H1 (cell line): Measurements from ENCODE around the gene NAIF1. TPM values are rescaled to one million over a fixed set of nuclear protein-coding genes. Genes with fewer than 3 reads are reported as not detected.

Source experiments
- CTCF ChIA-PET: fragments of 300-600 bp; sonication (Branson Sonifier 250); formaldehyde crosslinking; loops from one replicate; lab custom pipeline; 2021; ENCODE audit not compliant: partially characterized antibody; lab: Charles Lee
- POLR2A ChIA-PET: fragments of 300-600 bp; sonication (Branson Sonifier 250); formaldehyde crosslinking; loops from one replicate; lab custom pipeline; 2021; ENCODE audit warnings: inconsistent platforms; ENCODE audit not compliant: partially characterized antibody; lab: Charles Lee
- DNase-seq, 2 experiments: peaks; one replicate each; pipeline versions ENCODE4 v3.0.0 to v3.0.0-alpha.2; 2010 to 2022; ENCODE audit warnings: low spot score in 2 of 2, low read depth in 1 of 2, mixed read lengths in 1 of 2
- FAIRE-seq: peaks from 2 replicates; lab custom pipeline; 2011; peaks lifted over from hg19 to GRCh38; lab: Jason Lieb, UNC
- H2AFZ ChIP-seq: 2 replicates; pipeline ENCODE4 v1.8.1; 2012; ENCODE audit warnings: low read length, inconsistent platforms
- H2AK5ac ChIP-seq: 2 replicates; pipeline ENCODE4 v1.6.1; 2013; ENCODE audit warnings: low read depth, low read length
- H2BK120ac ChIP-seq: replicated peaks from 2 replicates; pipeline ENCODE3; 2013; ENCODE audit warnings: low read depth, low read length, inconsistent platforms
- H2BK12ac ChIP-seq: 2 replicates; pipeline ENCODE4 v1.6.1; 2013; ENCODE audit warnings: low read depth, low read length
- H2BK15ac ChIP-seq: 2 replicates; pipeline ENCODE4 v1.6.1; 2013; ENCODE audit warnings: low read length
- H2BK20ac ChIP-seq: 2 replicates; pipeline ENCODE4 v1.6.1; 2013; ENCODE audit warnings: low read length
- H2BK5ac ChIP-seq: 2 replicates; pipeline ENCODE4 v1.6.1; 2013; ENCODE audit warnings: low read depth, low read length
- H3K14ac ChIP-seq: 2 replicates; pipeline ENCODE4 v1.6.1; 2013; ENCODE audit warnings: inconsistent platforms; ENCODE audit not compliant: insufficient read length
- H3K18ac ChIP-seq: 2 replicates; pipeline ENCODE4 v1.6.1; 2013; ENCODE audit warnings: low read length; ENCODE audit errors: extremely low read depth
- H3K23ac ChIP-seq: 2 replicates; pipeline ENCODE4 v1.6.1; 2013; ENCODE audit warnings: inconsistent platforms; ENCODE audit not compliant: insufficient read length
- H3K23me2 ChIP-seq: 2 replicates; pipeline ENCODE4 v1.6.1; 2013; ENCODE audit warnings: low read depth, low read length
- H3K27ac ChIP-seq: 2 replicates; pipeline ENCODE4 v1.6.1; 2011; ENCODE audit warnings: low read depth, low read length, inconsistent platforms
- H3K27me3 ChIP-seq, 4 experiments: replicated peaks in 1 of 4; 1 replicate in 1 of 4; 2 replicates in 3 of 4; pipeline versions ENCODE4 v1.6.1 to v1.8.1; 2011 to 2013; ENCODE audit warnings: low read length in 3 of 4, mild to moderate bottlenecking in 3 of 4, inconsistent platforms in 2 of 4, mixed read lengths in 2 of 4, moderate library complexity in 1 of 4; ENCODE audit not compliant: control insufficient read depth in 3 of 4, insufficient read depth in 3 of 4; ENCODE audit errors: extremely low read depth in 1 of 4
- H3K36me3 ChIP-seq, 4 experiments: 2 replicates each; pipeline versions ENCODE4 v1.6.1 to v1.8.1; 2011 to 2013; ENCODE audit warnings: mild to moderate bottlenecking in 4 of 4, low read length in 3 of 4, moderate library complexity in 2 of 4, control low read depth in 1 of 4, inconsistent platforms in 1 of 4; ENCODE audit not compliant: insufficient read depth in 4 of 4, control insufficient read depth in 2 of 4
- H3K4ac ChIP-seq: replicated peaks from 2 replicates; pipeline ENCODE3; 2013; ENCODE audit warnings: low read length, low read depth, mixed read lengths, inconsistent platforms; ENCODE audit not compliant: insufficient read length
- H3K4me1 ChIP-seq, 4 experiments: replicated peaks in 1 of 4; 1 replicate in 1 of 4; 2 replicates in 3 of 4; pipeline versions ENCODE4 v1.6.1 to v1.8.1; 2011 to 2013; ENCODE audit warnings: low read length in 3 of 4, inconsistent platforms in 2 of 4, mixed read lengths in 1 of 4; ENCODE audit not compliant: insufficient read depth in 4 of 4, control insufficient read depth in 3 of 4
- H3K4me2 ChIP-seq, 2 experiments: 2 replicates each; pipeline versions ENCODE4 v1.6.1 to v1.8.1; 2011 to 2013; ENCODE audit warnings: low read depth in 2 of 2, low read length in 2 of 2, control low read depth in 1 of 2, inconsistent platforms in 1 of 2, mild to moderate bottlenecking in 1 of 2; ENCODE audit not compliant: insufficient read depth in 1 of 2
- H3K4me3 ChIP-seq, 4 experiments: fragments of 200-600, 300-600 bp in 1 of 4; sonication (generic), shearing (Covaris generic), sonication (Bioruptor Twin) in 1 of 4; 2 replicates each; pipeline versions ENCODE4 v1.5.1 to v1.8.1; 2011 to 2016; ENCODE audit warnings: low read length in 4 of 4, low read depth in 3 of 4, control low read depth in 2 of 4, inconsistent platforms in 2 of 4, mild to moderate bottlenecking in 2 of 4, mixed read lengths in 1 of 4, moderate library complexity in 1 of 4; ENCODE audit not compliant: insufficient read depth in 2 of 4; ENCODE audit errors: extremely low read depth in 1 of 4
- H3K56ac ChIP-seq: replicated peaks from 2 replicates; pipeline ENCODE3; 2013; ENCODE audit warnings: low read depth, mild to moderate bottlenecking, mixed read lengths, low read length, inconsistent platforms; ENCODE audit not compliant: insufficient read length
- H3K79me1 ChIP-seq: 2 replicates; pipeline ENCODE4 v1.6.1; 2013; ENCODE audit warnings: low read depth, low read length, control low read depth
- H3K79me2 ChIP-seq, 2 experiments: 2 replicates each; pipeline versions ENCODE4 v1.6.1 to v1.8.1; 2012 to 2013; ENCODE audit warnings: low read length in 2 of 2, mild to moderate bottlenecking in 2 of 2, inconsistent platforms in 1 of 2; ENCODE audit not compliant: insufficient read depth in 2 of 2, control insufficient read depth in 1 of 2
- H3K9ac ChIP-seq, 4 experiments: replicated peaks in 1 of 4; 1 replicate in 1 of 4; 2 replicates in 3 of 4; pipeline versions ENCODE4 v1.6.1 to v1.8.1; 2011 to 2013; ENCODE audit warnings: low read depth in 3 of 4, low read length in 3 of 4, control low read depth in 2 of 4, mild to moderate bottlenecking in 2 of 4, moderate library complexity in 2 of 4, inconsistent platforms in 1 of 4; ENCODE audit errors: extremely low read depth in 1 of 4
- H3K9me3 ChIP-seq, 2 experiments: 2 replicates each; pipeline versions ENCODE4 v1.6.1 to v1.8.1; 2012 to 2013; ENCODE audit warnings: mild to moderate bottlenecking in 2 of 2, moderate library complexity in 2 of 2, control low read depth in 1 of 2, inconsistent platforms in 1 of 2, low read depth in 1 of 2, low read length in 1 of 2, mixed read lengths in 1 of 2; ENCODE audit not compliant: insufficient read depth in 2 of 2
- H4K20me1 ChIP-seq, 2 experiments: replicated peaks in 1 of 2; 2 replicates each; pipeline versions ENCODE3 to v1.8.1; 2011 to 2013; ENCODE audit warnings: inconsistent platforms in 2 of 2, low read length in 2 of 2, mild to moderate bottlenecking in 1 of 2; ENCODE audit not compliant: insufficient read depth in 2 of 2, control insufficient read depth in 1 of 2
- H4K5ac ChIP-seq: 2 replicates; pipeline ENCODE4 v1.6.1; 2013; ENCODE audit warnings: low read length, low read depth, mixed read lengths, inconsistent platforms; ENCODE audit not compliant: insufficient read length
- H4K8ac ChIP-seq: 2 replicates; pipeline ENCODE4 v1.8.0; 2013; ENCODE audit warnings: mild to moderate bottlenecking, moderate library complexity, low read length, inconsistent platforms; ENCODE audit not compliant: insufficient read depth; ENCODE audit errors: extremely low read depth
- H4K91ac ChIP-seq: replicated peaks from 2 replicates; pipeline ENCODE3; 2013; ENCODE audit warnings: low read length, mixed read lengths, inconsistent platforms; ENCODE audit not compliant: insufficient read length
- CTBP2 ChIP-seq: IDR thresholded peaks from 2 replicates; pipeline ENCODE4 v1.7.0; 2011; ENCODE audit warnings: borderline replicate concordance, mild to moderate bottlenecking, moderate library complexity, mixed read lengths, low read length; ENCODE audit not compliant: insufficient read depth, insufficient read length
- GTF2F1 ChIP-seq: IDR thresholded peaks from 2 replicates; pipeline ENCODE4 v1.6.1; 2012; ENCODE audit warnings: low read depth, low read length, improper control_type of control experiment, borderline replicate concordance
- KDM4A ChIP-seq: IDR thresholded peaks from one replicate; pipeline ENCODE4 v1.7.1; 2012; ENCODE audit warnings: low read depth, mild to moderate bottlenecking, moderate library complexity, low read length, inconsistent platforms; ENCODE audit not compliant: severe bottlenecking
- NANOG ChIP-seq: IDR thresholded peaks from 2 replicates; pipeline ENCODE4 v1.6.1; 2011; ENCODE audit warnings: low read length, low read depth, mild to moderate bottlenecking, inconsistent platforms; ENCODE audit not compliant: insufficient read depth, poor library complexity, severe bottlenecking
- RAD21 ChIP-seq, 2 experiments: IDR thresholded peaks in 1 of 2; conservative IDR thresholded peaks in 1 of 2; 2 replicates each; pipeline ENCODE4 v1.6.1; 2011; ENCODE audit warnings: low read depth in 2 of 2, low read length in 2 of 2, improper control_type of control experiment in 1 of 2, inconsistent platforms in 1 of 2, mild to moderate bottlenecking in 1 of 2, moderate library complexity in 1 of 2
- RNF2 ChIP-seq: fragments of 200-900, 300-1000 bp; sonication (generic); IDR thresholded peaks from 2 replicates; pipeline ENCODE4 v1.7.1; 2016; ENCODE audit warnings: borderline replicate concordance, low read depth, mild to moderate bottlenecking, antibody characterized with exemption, low read length; ENCODE audit not compliant: poor library complexity, severe bottlenecking; ENCODE audit errors: missing control alignments
- SP1 ChIP-seq: IDR thresholded peaks from 2 replicates; pipeline ENCODE4 v1.6.1; 2011; ENCODE audit warnings: low read depth, low read length
- TEAD4 ChIP-seq: IDR thresholded peaks from 2 replicates; pipeline ENCODE4 v1.6.1; 2012; ENCODE audit warnings: low read depth, low read length, inconsistent platforms, mixed read lengths
- ZNF274 ChIP-seq: IDR thresholded peaks from 2 replicates; pipeline ENCODE4 v1.7.0; 2012; ENCODE audit warnings: low read length, borderline replicate concordance; ENCODE audit errors: extremely low read depth
- WGBS, 2 experiments: shearing (Covaris generic) in 1 of 2; methylation state at CpG; one replicate each; pipeline versions ENCODE4 v1.1.6 to v1.1.7; 2013 to 2015; ENCODE audit warnings: low lambda C conversion rate in 2 of 2, mixed read lengths in 2 of 2, inconsistent platforms in 1 of 2, low coverage in 1 of 2, missing lambda C conversion rate in 1 of 2; ENCODE audit not compliant: insufficient replicate concordance in 2 of 2, insufficient coverage in 1 of 2, insufficient read length in 1 of 2; ENCODE audit errors: extremely low coverage in 1 of 2, missing lambda C conversion rate in 1 of 2; 5-methylcytosine and 5-hydroxymethylcytosine counted together
- polyA plus RNA-seq, 7 experiments: library from polyadenylated mRNA; depleted of rRNA in 3 of 7; stranded (reverse) in 5 of 7; unstranded in 2 of 7; fragments of >200 nt in 5 of 7; fragments of 200-250 nt in 2 of 7; gene quantifications; 1 replicate in 5 of 7; 2 replicates in 1 of 7; 4 replicates in 1 of 7; pipeline versions ENCODE4 v1.2.1 to v1.2.3, GENCODE V29; 2011 to 2013; ENCODE audit warnings: missing spikeins in 2 of 7, mixed read lengths in 2 of 7
- total RNA-seq: library from RNA; stranded (reverse); fragmentation: NEBNext Ultra II Directional; extraction: Animal tissue kit (Norgen Biotek cat#: 25700); gene quantifications from 2 replicates; pipeline ENCODE4 v1.2.1, GENCODE V29; 2021

The NAIF1 gene
- total and polyA plus RNA-seq, 2 of the 8 experiments (the other 6 are each of a cell fraction or from before 2014, with no cell fraction given) = 8.7 to 9.0 TPM

- H2AFZ ChIP-seq = no peak overlapping the region
- H3K79me2 ChIP-seq = peaks cover 0 to 20% of the 10 kb centered on the region in 2 experiments; a peak in 2 of 4 replicates
- H3K27me3 ChIP-seq = no peaks in the 10 kb centered on the region
- no peak overlapping the region for H3K27ac ChIP-seq
- H4K8ac ChIP-seq = no peak overlapping the region
- FAIRE-seq (no peak), DNase-seq (no peak)
- no peak overlapping the region for H2BK15ac ChIP-seq
- no peak overlapping the region for H3K56ac ChIP-seq
- WGBS, 2 experiments = 88% methylated on average over 10 of the region's 10 CpGs; no CpG with 5 or more reads in 1 of the 2 experiments
- no peaks in the 10 kb centered on the region for H3K9me3 ChIP-seq
- no peak overlapping the region for H3K4me3 ChIP-seq
- no peak overlapping the region for H4K91ac ChIP-seq
- peaks cover 2 to 5% of the 10 kb centered on the region in 2 experiments for H4K20me1 ChIP-seq
- no peak overlapping the region for H2BK5ac ChIP-seq
- H3K36me3 ChIP-seq = no peaks in the 10 kb centered on the region
- no peak overlapping the region for H2AK5ac ChIP-seq
- CTCF ChIA-PET = interaction anchor here (0.6 to 3.8 kb wide), 14 partner anchors 10 to 168 kb away, joined by 3 to 17 read pairs (median 4); no protein-coding TSS in a partner anchor
- H3K4me1 ChIP-seq = peaks cover 2 to 5% (median 2%) of the 10 kb centered on the region in 4 experiments; a peak in 4 of 7 replicates
- no peaks in the 10 kb centered on the region for H3K23me2 ChIP-seq
- H3K18ac ChIP-seq = no peak overlapping the region
- no peak overlapping the region for H3K4ac ChIP-seq
- no peak overlapping the region for H3K4me2 ChIP-seq
- peaks cover 4% of the 10 kb centered on the region for H3K79me1 ChIP-seq
- H3K14ac ChIP-seq = no peak overlapping the region
- POLR2A ChIA-PET = interaction anchor here (1.1 to 1.2 kb wide), 3 partner anchors 10 to 150 kb away, joined by 3 to 4 read pairs (median 3); partner anchors contain the start of gene DPM2
- H4K5ac ChIP-seq = no peak overlapping the region
- H2BK20ac ChIP-seq = no peak overlapping the region
- H3K9ac ChIP-seq = no peak overlapping the region
- no peak overlapping the region for H2BK12ac ChIP-seq
- H3K23ac ChIP-seq = no peak overlapping the region
- H2BK120ac ChIP-seq = no peak overlapping the region
- no peak for TF ChIP-seq KDM4A
- TF ChIP-seq CTBP2 = no peak
- TF ChIP-seq ZNF274 = no peak
- TF ChIP-seq NANOG = no peak
- TF ChIP-seq TEAD4 = no peak
- TF ChIP-seq RAD21 (IDR thresholded peaks at IDR 0.05 in 1 of 2, conservative IDR thresholded peaks at IDR 0.05 in 1 of 2; ENCODE audit: low read depth in 2 of 2, low read length in 2 of 2) = no peak
- TF ChIP-seq SP1 = no peak
- no peak for TF ChIP-seq GTF2F1
- TF ChIP-seq RNF2 = no peak
Measured at GRCh38 chr9:128087262-128087661, 20.1 kb upstream of the NAIF1 start.
